ENCODE results near the gene SFXN1. TPM values are rescaled to one million over a fixed set of nuclear protein-coding genes. Genes with fewer than 3 reads are reported as not detected.

SFXN1 gene
- total and polyA plus RNA-seq, 9 of the 15 experiments (the other 6 are each of a cell fraction or from before 2014, with no cell fraction given) = 31.8 to 261 (median 113) TPM

- ChIA-PET POLR2A (no interaction called here), CTCF (ENCODE audit: low intra/inter-chr PET ratio) (no interaction called here)
- H4K20me1 ChIP-seq (replicated peaks; ENCODE audit: control insufficient read depth, insufficient read depth, low read length) = peaks cover 15% of the 10 kb centered on the region; the same call in 1 of the 2 replicates
- ATAC-seq (no peak), FAIRE-seq (no peak), DNase-seq (ENCODE audit: extremely low read depth in 1 of 4, low spot score in 3 of 4) (no peak)
- no peaks in the 10 kb centered on the region for H3K9me3 ChIP-seq (replicated peaks; ENCODE audit: control insufficient read depth, insufficient read depth, low read depth, low read length)
- H3K27ac ChIP-seq (ENCODE audit: extremely low read depth, low read depth, low read length) = no peak overlapping the region
- no peaks in the 10 kb centered on the region for H3K9me1 ChIP-seq (ENCODE audit: control insufficient read depth, insufficient read depth, low read length)
- peaks cover 98% of the 10 kb centered on the region for H3K36me3 ChIP-seq (ENCODE audit: control insufficient read depth, insufficient read depth, low read length)
- H3K79me2 ChIP-seq (ENCODE audit: control insufficient read depth, insufficient read depth, low read length) = no peaks in the 10 kb centered on the region
- H3K4me1 ChIP-seq (replicated peaks in 1 of 2; ENCODE audit: control insufficient read depth in 2 of 2, insufficient read depth in 2 of 2, low read length in 2 of 2) = peaks cover 9 to 15% of the 10 kb centered on the region in 2 experiments; a peak in 3 of 5 replicates
- no TSS peak for BruUV-seq (replicated peaks)
- H2AFZ ChIP-seq (ENCODE audit: low read depth, low read length) = no peak overlapping the region
- no peak overlapping the region for H3K4me2 ChIP-seq (ENCODE audit: insufficient read depth, low read length)
- no peak overlapping the region for H3K4me3 ChIP-seq
- intact Hi-C loops (cut with micrococcal nuclease) (no loop called here), in situ Hi-C loops (cut with MboI) (no loop called here)
- no peaks in the 10 kb centered on the region for H3K27me3 ChIP-seq (ENCODE audit: control insufficient read depth in 2 of 2, insufficient read depth in 2 of 2, low read length in 2 of 2)
- TF ChIP-seq NBN (IDR thresholded peaks at IDR 0.05; ENCODE audit: low read depth) (no peak), IRF2 (CRISPR knock-in tag; IDR thresholded peaks at IDR 0.05) (no peak), POLR2B (IDR thresholded peaks at IDR 0.05; ENCODE audit: low read depth, partially characterized antibody) (peak; percentile 30), RREB1 (CRISPR knock-in tag; IDR thresholded peaks at IDR 0.05) (no peak), ZNF384 (IDR thresholded peaks at IDR 0.05; ENCODE audit: low read depth, low read length) (no peak), BRF2 (IDR thresholded peaks at IDR 0.05; ENCODE audit: borderline replicate concordance, insufficient read depth, insufficient read length) (no peak)
- WGBS (ENCODE audit: insufficient coverage, low coverage, missing lambda C conversion rate) = 100% methylated on average over 4 of the region's 7 CpGs
- H3K9ac ChIP-seq (ENCODE audit: insufficient read depth in 1 of 2, low read depth in 2 of 2, low read length in 2 of 2) = no peak overlapping the region
Observed at GRCh38 chr5:175513726-175514125, 35.4 kb downstream of the SFXN1 start.

Measured in K562 (cell line).